ENCODE data around the gene AS3MT. TPM values are rescaled to one million over a fixed set of nuclear protein-coding genes. Genes with fewer than 3 reads are reported as not detected.

AS3MT gene
- total and polyA plus RNA-seq, 10 donors = 4.3 to 19.0 (median 9.6) TPM

DNA sequence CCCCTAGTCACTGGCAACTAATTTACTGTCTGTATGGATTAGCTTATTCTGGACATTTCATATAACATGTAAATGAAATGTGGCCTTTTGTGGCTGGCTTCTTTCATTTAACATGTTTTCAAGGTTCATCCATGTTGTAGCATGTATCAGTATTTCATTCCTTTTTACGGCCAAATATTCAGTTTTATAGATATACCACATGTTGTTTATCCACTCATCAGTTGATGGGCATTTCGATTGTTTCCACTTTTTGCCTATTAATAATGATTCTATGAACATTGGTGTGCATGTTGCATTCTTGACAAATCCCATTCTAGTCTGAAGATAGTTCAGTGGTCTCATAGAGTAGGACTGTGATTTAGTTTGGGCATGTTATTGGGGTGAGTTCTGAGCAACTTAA, 61.5 kb downstream of the AS3MT start:
- Histone ChIP-seq H3K36me3 (peaks cover 0 to 16% (median 0%) of the 10 kb centered on the region in 6 donors), H3K9me3 (no peaks in the 10 kb centered on the region), H3K27ac (no peak overlapping the region), H3K4me1 (peaks cover 0 to 6% (median 0%) of the 10 kb centered on the region in 6 donors), H3K27me3 (replicated peaks in 1 of 7) (no peaks in the 10 kb centered on the region), H3K4me3 (no peak overlapping the region)
- no peak for DNase-seq
- intact Hi-C loops (cut with DNase I; ENCODE audit: low total_unique reads) = no loop called here
- TF ChIP-seq POLR2A (IDR thresholded peaks at IDR 0.05) (no peak), POLR2AphosphoS5 (IDR thresholded peaks at IDR 0.05) (no peak)
- TF ChIP-seq, protein P1, sequence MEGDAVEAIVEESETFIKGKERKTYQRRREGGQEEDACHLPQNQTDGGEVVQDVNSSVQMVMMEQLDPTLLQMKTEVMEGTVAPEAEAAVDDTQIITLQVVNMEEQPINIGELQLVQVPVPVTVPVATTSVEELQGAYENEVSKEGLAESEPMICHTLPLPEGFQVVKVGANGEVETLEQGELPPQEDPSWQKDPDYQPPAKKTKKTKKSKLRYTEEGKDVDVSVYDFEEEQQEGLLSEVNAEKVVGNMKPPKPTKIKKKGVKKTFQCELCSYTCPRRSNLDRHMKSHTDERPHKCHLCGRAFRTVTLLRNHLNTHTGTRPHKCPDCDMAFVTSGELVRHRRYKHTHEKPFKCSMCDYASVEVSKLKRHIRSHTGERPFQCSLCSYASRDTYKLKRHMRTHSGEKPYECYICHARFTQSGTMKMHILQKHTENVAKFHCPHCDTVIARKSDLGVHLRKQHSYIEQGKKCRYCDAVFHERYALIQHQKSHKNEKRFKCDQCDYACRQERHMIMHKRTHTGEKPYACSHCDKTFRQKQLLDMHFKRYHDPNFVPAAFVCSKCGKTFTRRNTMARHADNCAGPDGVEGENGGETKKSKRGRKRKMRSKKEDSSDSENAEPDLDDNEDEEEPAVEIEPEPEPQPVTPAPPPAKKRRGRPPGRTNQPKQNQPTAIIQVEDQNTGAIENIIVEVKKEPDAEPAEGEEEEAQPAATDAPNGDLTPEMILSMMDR (IDR thresholded peaks at IDR 0.05 in 8 of 11, conservative IDR thresholded peaks at IDR 0.05 in 3 of 11) = no peak
- 93 to 95% (median 94%) methylated on average over 2 of the region's 2 CpGs for WGBS, 5 donors

DNA sequence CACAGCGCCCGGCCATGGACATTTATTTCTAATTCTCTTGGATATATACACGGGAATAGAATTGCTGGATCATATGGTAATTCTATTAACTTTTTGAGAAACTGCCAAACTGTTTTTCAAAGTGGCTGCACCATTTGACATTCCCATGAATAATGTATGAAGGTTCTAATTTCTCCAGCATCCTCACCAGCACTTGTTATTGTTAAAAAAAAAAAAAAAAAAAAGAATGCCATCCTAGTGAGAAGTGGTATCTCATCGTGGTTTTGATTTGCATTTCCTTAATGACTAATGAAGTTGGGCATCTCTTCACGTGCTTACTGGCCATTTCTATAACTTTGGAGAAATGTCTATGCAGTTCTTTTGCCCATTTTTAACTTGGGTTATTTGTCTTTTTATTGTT, 62.4 kb downstream of the AS3MT start:
- Histone ChIP-seq H3K36me3 (peaks cover 0 to 16% (median 0%) of the 10 kb centered on the region in 6 donors), H3K4me1 (peaks cover 0 to 6% (median 0%) of the 10 kb centered on the region in 6 donors), H3K9me3 (no peaks in the 10 kb centered on the region), H3K27ac (no peak overlapping the region), H3K27me3 (replicated peaks in 1 of 7) (no peaks in the 10 kb centered on the region), H3K4me3 (no peak overlapping the region)
- no peak for DNase-seq
- no peak for TF ChIP-seq POLR2AphosphoS5 (IDR thresholded peaks at IDR 0.05)
- TF ChIP-seq, protein P1 (IDR thresholded peaks at IDR 0.05 in 8 of 11, conservative IDR thresholded peaks at IDR 0.05 in 3 of 11) = no peak
- TF ChIP-seq POLR2A (IDR thresholded peaks at IDR 0.05) = no peak
- WGBS, 5 donors = 75 to 86% (median 78%) methylated on average over 5 of the region's 5 CpGs
- intact Hi-C loops (cut with DNase I; ENCODE audit: low total_unique reads) = no loop called here

GRCh38 chr10:102935505-102935904, 66.2 kb downstream of the AS3MT start:
- TF ChIP-seq POLR2AphosphoS5 (IDR thresholded peaks at IDR 0.05) (no peak), POLR2A (IDR thresholded peaks at IDR 0.05) (no peak)
- TF ChIP-seq, protein P1 (IDR thresholded peaks at IDR 0.05 in 8 of 11, conservative IDR thresholded peaks at IDR 0.05 in 3 of 11) = no peak
- no peak for DNase-seq
- H3K4me1 ChIP-seq = no peaks in the 10 kb centered on the region
- H3K27ac ChIP-seq = no peak overlapping the region
- no peaks in the 10 kb centered on the region for H3K9me3 ChIP-seq
- H3K4me3 ChIP-seq = no peak overlapping the region
- no peaks in the 10 kb centered on the region for H3K27me3 ChIP-seq (replicated peaks in 1 of 7)
- 89 to 97% (median 95%) methylated on average over 4 of the region's 4 CpGs for WGBS, 5 donors
- H3K36me3 ChIP-seq = peaks cover 0 to 8% (median 0%) of the 10 kb centered on the region in 6 donors
- intact Hi-C loops (cut with DNase I; ENCODE audit: low total_unique reads) = no loop called here

DNA sequence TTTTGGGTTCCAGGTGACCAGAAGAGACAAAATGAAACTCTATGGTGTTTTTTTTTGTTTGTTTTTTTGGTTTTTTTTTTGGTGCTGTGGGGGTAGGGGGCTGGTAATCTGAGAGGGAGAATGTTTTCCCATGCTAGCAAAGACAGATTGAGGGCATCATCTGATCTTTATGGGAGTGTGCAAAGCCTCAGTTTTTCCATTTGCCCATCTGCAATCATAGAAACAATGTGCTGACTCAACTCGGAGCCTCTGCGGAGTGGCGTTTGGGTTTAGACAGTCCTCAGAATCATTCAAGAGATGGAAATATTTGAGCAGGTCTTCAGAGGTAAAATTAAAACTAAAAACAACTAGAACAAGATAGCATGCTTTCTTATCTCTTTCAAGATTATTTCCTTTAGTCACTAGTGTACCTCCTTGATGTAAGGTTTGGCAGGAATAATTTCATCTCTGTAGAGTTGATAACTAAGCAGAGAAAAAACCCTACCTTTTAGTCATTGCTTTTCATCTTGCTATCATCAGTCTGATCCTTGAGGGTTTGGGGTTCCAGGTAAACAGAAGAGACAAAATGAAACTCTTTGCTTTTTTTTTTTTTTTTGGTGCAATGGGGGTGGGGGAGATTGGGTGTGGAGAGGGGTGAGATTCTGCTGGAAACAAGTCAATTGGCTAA, 66.8 kb downstream of the AS3MT start:
- TF ChIP-seq, protein P1 (IDR thresholded peaks at IDR 0.05 in 8 of 11, conservative IDR thresholded peaks at IDR 0.05 in 3 of 11) = no peak
- no peaks in the 10 kb centered on the region for H3K27me3 ChIP-seq (replicated peaks in 1 of 7)
- no peak overlapping the region for H3K27ac ChIP-seq
- H3K36me3 ChIP-seq = peaks cover 0 to 9% (median 0%) of the 10 kb centered on the region in 6 donors
- H3K4me1 ChIP-seq = no peaks in the 10 kb centered on the region
- no peaks in the 10 kb centered on the region for H3K9me3 ChIP-seq
- DNase-seq = no peak
- intact Hi-C loops (cut with DNase I; ENCODE audit: low total_unique reads) = no loop called here
- WGBS, 5 donors = 82 to 97% (median 93%) methylated on average over 3 of the region's 3 CpGs
- no peak overlapping the region for H3K4me3 ChIP-seq

Measured in spleen (tissue), 11 donors.